ENCODE results near the gene CHCHD6.

CHCHD6 gene

DNA sequence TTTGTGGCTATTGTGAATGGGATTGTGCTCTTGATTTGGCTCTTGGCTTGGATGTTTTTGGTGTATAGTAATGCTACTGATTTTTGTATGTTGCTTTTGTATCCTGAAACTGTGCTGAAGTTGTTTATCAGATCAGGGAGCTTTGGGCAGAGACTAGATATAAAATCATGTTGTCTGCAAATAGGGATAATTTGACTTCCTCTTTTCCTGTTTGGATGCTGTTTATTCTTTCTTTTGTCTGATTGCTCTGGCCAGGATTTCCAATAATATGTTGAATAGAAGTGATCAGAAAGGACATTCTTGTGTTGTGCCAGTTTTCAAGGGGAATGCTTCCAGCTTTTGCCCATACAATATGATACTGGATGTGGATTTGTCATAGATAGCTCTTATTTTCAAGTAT, 66.1 kb downstream of the CHCHD6 start:
- no peak for TF ChIP-seq FOXP2 (optimal IDR thresholded peaks at IDR 0.05; ENCODE audit: borderline replicate concordance, extremely low read depth, extremely low read length, insufficient read depth)
- TF ChIP-seq TAF1 (IDR thresholded peaks at IDR 0.05; ENCODE audit: borderline replicate concordance, insufficient read depth, low read length) = no peak
- no peak for TF ChIP-seq SIN3A (IDR thresholded peaks at IDR 0.05; ENCODE audit: borderline replicate concordance, insufficient read depth, low read length)
- TF ChIP-seq, protein P1, sequence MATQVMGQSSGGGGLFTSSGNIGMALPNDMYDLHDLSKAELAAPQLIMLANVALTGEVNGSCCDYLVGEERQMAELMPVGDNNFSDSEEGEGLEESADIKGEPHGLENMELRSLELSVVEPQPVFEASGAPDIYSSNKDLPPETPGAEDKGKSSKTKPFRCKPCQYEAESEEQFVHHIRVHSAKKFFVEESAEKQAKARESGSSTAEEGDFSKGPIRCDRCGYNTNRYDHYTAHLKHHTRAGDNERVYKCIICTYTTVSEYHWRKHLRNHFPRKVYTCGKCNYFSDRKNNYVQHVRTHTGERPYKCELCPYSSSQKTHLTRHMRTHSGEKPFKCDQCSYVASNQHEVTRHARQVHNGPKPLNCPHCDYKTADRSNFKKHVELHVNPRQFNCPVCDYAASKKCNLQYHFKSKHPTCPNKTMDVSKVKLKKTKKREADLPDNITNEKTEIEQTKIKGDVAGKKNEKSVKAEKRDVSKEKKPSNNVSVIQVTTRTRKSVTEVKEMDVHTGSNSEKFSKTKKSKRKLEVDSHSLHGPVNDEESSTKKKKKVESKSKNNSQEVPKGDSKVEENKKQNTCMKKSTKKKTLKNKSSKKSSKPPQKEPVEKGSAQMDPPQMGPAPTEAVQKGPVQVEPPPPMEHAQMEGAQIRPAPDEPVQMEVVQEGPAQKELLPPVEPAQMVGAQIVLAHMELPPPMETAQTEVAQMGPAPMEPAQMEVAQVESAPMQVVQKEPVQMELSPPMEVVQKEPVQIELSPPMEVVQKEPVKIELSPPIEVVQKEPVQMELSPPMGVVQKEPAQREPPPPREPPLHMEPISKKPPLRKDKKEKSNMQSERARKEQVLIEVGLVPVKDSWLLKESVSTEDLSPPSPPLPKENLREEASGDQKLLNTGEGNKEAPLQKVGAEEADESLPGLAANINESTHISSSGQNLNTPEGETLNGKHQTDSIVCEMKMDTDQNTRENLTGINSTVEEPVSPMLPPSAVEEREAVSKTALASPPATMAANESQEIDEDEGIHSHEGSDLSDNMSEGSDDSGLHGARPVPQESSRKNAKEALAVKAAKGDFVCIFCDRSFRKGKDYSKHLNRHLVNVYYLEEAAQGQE (IDR thresholded peaks at IDR 0.05; ENCODE audit: insufficient read depth in 1 of 2, low read depth in 2 of 2, low read length in 2 of 2) = no peak
- no peak for TF ChIP-seq POLR2AphosphoS5 (IDR thresholded peaks at IDR 0.05; ENCODE audit: low read depth, low read length)

DNA sequence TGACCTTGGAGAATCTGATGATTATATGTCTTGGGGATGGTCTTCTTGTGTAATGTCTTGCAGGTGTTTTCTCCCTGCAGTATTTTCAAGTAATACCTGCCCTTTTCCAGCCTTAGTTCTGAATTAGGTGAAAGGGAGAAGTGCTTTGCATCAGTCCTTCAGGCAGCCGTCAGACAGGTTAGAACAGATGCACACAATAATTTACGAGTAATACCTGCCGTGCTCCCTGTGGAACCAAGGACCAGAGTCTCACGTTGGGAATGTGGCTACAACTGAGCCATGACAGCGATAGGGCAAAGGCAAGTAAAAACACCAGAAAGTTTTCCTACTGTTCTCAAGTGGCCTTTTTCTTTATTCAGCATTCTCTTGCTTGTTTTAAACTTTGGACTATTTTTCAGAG, 69.1 kb downstream of the CHCHD6 start:
- TF ChIP-seq SIN3A (IDR thresholded peaks at IDR 0.05; ENCODE audit: borderline replicate concordance, insufficient read depth, low read length) = no peak
- TF ChIP-seq FOXP2 (optimal IDR thresholded peaks at IDR 0.05; ENCODE audit: borderline replicate concordance, extremely low read depth, extremely low read length, insufficient read depth) = no peak
- no peak for TF ChIP-seq POLR2AphosphoS5 (IDR thresholded peaks at IDR 0.05; ENCODE audit: low read depth, low read length)
- TF ChIP-seq, protein P1 (IDR thresholded peaks at IDR 0.05; ENCODE audit: insufficient read depth in 1 of 2, low read depth in 2 of 2, low read length in 2 of 2) = no peak
- TF ChIP-seq TAF1 (IDR thresholded peaks at IDR 0.05; ENCODE audit: borderline replicate concordance, insufficient read depth, low read length) = no peak

DNA sequence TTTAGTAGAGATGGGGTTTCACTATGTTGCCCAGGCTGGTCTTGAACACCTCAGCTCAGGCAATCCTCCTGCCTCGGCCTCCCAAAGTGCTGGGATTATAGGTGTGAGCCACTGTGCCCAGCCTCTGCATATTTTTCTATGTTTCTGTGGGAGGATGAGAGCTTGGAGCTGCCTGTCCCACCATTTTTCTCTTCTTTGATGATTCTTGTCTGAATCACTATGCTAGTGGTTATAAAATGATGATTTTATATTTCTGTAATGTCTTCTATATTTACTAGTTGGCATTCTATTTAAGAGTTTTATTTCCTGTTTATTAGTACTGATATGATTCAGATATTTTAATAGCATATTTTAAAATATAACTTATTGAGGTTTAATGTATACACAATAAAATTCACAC, 69.7 kb downstream of the CHCHD6 start:
- TF ChIP-seq, protein P1 (IDR thresholded peaks at IDR 0.05; ENCODE audit: insufficient read depth in 1 of 2, low read depth in 2 of 2, low read length in 2 of 2) = no peak
- no peak for TF ChIP-seq SIN3A (IDR thresholded peaks at IDR 0.05; ENCODE audit: borderline replicate concordance, insufficient read depth, low read length)
- no peak for TF ChIP-seq FOXP2 (optimal IDR thresholded peaks at IDR 0.05; ENCODE audit: borderline replicate concordance, extremely low read depth, extremely low read length, insufficient read depth)

DNA sequence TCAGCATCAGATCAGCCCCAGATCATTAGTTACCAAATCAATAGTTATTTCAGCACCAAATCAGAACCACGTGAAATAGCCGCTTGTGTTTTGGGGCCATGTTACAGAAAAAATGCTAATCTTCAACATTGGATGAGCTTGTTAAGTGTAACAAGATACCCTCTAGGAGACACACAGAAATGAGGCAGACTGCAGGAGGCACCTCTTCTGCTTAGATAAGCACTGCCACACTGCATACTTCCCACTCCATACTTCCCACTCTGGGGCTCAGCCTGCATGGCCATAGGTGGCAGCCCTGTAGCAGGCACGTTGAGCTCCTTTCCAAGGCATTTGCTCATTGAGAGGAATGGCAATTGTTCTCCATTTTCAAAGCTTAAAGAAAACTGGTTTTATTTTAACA, 73.3 kb downstream of the CHCHD6 start:
- TF ChIP-seq SIN3A (IDR thresholded peaks at IDR 0.05; ENCODE audit: borderline replicate concordance, insufficient read depth, low read length) (no peak), POLR2AphosphoS5 (IDR thresholded peaks at IDR 0.05; ENCODE audit: low read depth, low read length) (no peak)
- TF ChIP-seq, protein P1 (IDR thresholded peaks at IDR 0.05; ENCODE audit: insufficient read depth in 1 of 2, low read depth in 2 of 2, low read length in 2 of 2) = no peak

DNA sequence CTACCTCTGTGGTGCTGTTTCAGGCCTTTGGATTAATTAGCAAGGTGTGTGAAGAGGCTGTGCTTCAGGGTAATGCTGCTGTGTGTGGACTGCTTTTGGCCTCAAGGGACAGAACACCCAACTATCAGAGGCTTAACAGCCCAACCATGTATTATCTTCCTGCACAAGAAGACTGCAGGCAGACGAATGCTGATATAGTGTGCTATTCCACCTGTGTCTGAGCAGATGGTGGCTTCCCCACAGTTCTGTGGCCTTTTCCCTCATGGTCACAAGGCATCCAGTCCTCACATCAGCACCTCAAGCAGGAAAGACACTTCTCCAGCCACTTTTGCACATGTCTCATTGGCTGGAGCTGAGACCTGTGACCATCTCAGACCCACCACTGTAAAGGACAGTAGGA, 76.6 kb downstream of the CHCHD6 start:
- TF ChIP-seq POLR2AphosphoS5 (IDR thresholded peaks at IDR 0.05; ENCODE audit: low read depth, low read length) (no peak), TAF1 (IDR thresholded peaks at IDR 0.05; ENCODE audit: borderline replicate concordance, insufficient read depth, low read length) (no peak), SIN3A (IDR thresholded peaks at IDR 0.05; ENCODE audit: borderline replicate concordance, insufficient read depth, low read length) (no peak), FOXP2 (optimal IDR thresholded peaks at IDR 0.05; ENCODE audit: borderline replicate concordance, extremely low read depth, extremely low read length, insufficient read depth) (no peak)
- TF ChIP-seq, protein P1 (IDR thresholded peaks at IDR 0.05; ENCODE audit: insufficient read depth in 1 of 2, low read depth in 2 of 2, low read length in 2 of 2) = no peak
